ENCODE measurements around the gene LIN28B. TPM values are rescaled to one million over a fixed set of nuclear protein-coding genes. Genes with fewer than 3 reads are reported as not detected.

Gene LIN28B
- total and polyA plus RNA-seq, 2 experiments from 2014 or later: 35.3 to 96.4 TPM

DNA sequence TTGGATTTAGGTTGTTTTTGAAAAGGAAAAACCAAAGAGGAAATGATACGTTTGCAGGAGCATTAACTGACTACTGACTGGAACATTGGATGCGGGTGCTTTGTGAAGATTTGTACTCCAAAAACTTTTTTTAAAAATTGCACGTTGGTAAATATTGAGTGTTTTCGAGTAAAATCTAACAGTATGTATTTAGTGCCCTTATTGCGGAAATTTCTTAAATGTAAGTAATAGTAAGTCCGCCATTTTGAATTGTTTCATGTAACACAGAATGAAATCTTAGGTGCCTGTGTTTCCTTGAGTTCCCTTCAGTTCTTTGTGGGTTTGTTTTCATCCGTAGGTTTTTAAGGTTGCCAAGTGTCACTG lies 15.2 kb upstream of the LIN28B start:
- no peak overlapping the region; the same call in 1 of the 2 replicates for H2AFZ ChIP-seq
- H3K4me1 Mint-ChIP-seq: peaks cover 29% of the 10 kb centered on the region

More for the DNA sequence above, 15.2 kb upstream of the LIN28B start:
- H3K27me3 Mint-ChIP-seq (ENCODE audit: insufficient read depth, low read depth, poor library complexity): peaks cover 9% of the 10 kb centered on the region
- H3K4me2 ChIP-seq: peak overlapping the region; percentile 73
- no peaks in the 10 kb centered on the region for H3K9me2 ChIP-seq (ENCODE audit: insufficient read depth)
- H3K36me3 ChIP-seq (ENCODE audit: insufficient read depth): no peaks in the 10 kb centered on the region
- H3K79me2 ChIP-seq (replicated peaks; ENCODE audit: insufficient read depth): peaks cover 48% of the 10 kb centered on the region
- no peaks in the 10 kb centered on the region for H3F3A ChIP-seq (replicated peaks; ENCODE audit: low read depth)
- peak overlapping the region; percentile 80; the same call in 1 of the 2 replicates for H3K27ac ChIP-seq (ENCODE audit: low read depth)
- peaks cover 13% of the 10 kb centered on the region for H3K4me1 ChIP-seq (ENCODE audit: insufficient read depth)
- no peaks in the 10 kb centered on the region for H4K20me1 ChIP-seq (replicated peaks; ENCODE audit: insufficient read depth)
- ATAC-seq (no peak), DNase-seq (ENCODE audit: low spot score) (peak; percentile 57)
- TF ChIP-seq, protein P1, sequence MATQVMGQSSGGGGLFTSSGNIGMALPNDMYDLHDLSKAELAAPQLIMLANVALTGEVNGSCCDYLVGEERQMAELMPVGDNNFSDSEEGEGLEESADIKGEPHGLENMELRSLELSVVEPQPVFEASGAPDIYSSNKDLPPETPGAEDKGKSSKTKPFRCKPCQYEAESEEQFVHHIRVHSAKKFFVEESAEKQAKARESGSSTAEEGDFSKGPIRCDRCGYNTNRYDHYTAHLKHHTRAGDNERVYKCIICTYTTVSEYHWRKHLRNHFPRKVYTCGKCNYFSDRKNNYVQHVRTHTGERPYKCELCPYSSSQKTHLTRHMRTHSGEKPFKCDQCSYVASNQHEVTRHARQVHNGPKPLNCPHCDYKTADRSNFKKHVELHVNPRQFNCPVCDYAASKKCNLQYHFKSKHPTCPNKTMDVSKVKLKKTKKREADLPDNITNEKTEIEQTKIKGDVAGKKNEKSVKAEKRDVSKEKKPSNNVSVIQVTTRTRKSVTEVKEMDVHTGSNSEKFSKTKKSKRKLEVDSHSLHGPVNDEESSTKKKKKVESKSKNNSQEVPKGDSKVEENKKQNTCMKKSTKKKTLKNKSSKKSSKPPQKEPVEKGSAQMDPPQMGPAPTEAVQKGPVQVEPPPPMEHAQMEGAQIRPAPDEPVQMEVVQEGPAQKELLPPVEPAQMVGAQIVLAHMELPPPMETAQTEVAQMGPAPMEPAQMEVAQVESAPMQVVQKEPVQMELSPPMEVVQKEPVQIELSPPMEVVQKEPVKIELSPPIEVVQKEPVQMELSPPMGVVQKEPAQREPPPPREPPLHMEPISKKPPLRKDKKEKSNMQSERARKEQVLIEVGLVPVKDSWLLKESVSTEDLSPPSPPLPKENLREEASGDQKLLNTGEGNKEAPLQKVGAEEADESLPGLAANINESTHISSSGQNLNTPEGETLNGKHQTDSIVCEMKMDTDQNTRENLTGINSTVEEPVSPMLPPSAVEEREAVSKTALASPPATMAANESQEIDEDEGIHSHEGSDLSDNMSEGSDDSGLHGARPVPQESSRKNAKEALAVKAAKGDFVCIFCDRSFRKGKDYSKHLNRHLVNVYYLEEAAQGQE (IDR thresholded peaks at IDR 0.05; ENCODE audit: unreplicated experiment): no peak
- TF ChIP-seq JUNB (IDR thresholded peaks at IDR 0.05; ENCODE audit: unreplicated experiment) (no peak), STAT1 (IDR thresholded peaks at IDR 0.05; ENCODE audit: unreplicated experiment) (no peak), EZH2phosphoT487 (IDR thresholded peaks at IDR 0.05; ENCODE audit: unreplicated experiment) (no peak), ZNF331 (CRISPR knock-in tag; IDR thresholded peaks at IDR 0.05; ENCODE audit: low read depth) (no peak), EZH2 (IDR thresholded peaks at IDR 0.05; ENCODE audit: low read depth, unreplicated experiment) (no peak), NANOG (IDR thresholded peaks at IDR 0.05; ENCODE audit: borderline replicate concordance) (no peak), POLR2AphosphoS5 (IDR thresholded peaks at IDR 0.05; ENCODE audit: low read depth) (no peak), ZNF114 (CRISPR knock-in tag; IDR thresholded peaks at IDR 0.05) (no peak), CREB1 (CRISPR knock-in tag; IDR thresholded peaks at IDR 0.05; ENCODE audit: low read depth) (no peak)
- TF ChIP-seq, protein P2, sequence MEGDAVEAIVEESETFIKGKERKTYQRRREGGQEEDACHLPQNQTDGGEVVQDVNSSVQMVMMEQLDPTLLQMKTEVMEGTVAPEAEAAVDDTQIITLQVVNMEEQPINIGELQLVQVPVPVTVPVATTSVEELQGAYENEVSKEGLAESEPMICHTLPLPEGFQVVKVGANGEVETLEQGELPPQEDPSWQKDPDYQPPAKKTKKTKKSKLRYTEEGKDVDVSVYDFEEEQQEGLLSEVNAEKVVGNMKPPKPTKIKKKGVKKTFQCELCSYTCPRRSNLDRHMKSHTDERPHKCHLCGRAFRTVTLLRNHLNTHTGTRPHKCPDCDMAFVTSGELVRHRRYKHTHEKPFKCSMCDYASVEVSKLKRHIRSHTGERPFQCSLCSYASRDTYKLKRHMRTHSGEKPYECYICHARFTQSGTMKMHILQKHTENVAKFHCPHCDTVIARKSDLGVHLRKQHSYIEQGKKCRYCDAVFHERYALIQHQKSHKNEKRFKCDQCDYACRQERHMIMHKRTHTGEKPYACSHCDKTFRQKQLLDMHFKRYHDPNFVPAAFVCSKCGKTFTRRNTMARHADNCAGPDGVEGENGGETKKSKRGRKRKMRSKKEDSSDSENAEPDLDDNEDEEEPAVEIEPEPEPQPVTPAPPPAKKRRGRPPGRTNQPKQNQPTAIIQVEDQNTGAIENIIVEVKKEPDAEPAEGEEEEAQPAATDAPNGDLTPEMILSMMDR (conservative IDR thresholded peaks at IDR 0.05; ENCODE audit: low read depth in 2 of 2): no peak
- TF ChIP-seq, protein P3, sequence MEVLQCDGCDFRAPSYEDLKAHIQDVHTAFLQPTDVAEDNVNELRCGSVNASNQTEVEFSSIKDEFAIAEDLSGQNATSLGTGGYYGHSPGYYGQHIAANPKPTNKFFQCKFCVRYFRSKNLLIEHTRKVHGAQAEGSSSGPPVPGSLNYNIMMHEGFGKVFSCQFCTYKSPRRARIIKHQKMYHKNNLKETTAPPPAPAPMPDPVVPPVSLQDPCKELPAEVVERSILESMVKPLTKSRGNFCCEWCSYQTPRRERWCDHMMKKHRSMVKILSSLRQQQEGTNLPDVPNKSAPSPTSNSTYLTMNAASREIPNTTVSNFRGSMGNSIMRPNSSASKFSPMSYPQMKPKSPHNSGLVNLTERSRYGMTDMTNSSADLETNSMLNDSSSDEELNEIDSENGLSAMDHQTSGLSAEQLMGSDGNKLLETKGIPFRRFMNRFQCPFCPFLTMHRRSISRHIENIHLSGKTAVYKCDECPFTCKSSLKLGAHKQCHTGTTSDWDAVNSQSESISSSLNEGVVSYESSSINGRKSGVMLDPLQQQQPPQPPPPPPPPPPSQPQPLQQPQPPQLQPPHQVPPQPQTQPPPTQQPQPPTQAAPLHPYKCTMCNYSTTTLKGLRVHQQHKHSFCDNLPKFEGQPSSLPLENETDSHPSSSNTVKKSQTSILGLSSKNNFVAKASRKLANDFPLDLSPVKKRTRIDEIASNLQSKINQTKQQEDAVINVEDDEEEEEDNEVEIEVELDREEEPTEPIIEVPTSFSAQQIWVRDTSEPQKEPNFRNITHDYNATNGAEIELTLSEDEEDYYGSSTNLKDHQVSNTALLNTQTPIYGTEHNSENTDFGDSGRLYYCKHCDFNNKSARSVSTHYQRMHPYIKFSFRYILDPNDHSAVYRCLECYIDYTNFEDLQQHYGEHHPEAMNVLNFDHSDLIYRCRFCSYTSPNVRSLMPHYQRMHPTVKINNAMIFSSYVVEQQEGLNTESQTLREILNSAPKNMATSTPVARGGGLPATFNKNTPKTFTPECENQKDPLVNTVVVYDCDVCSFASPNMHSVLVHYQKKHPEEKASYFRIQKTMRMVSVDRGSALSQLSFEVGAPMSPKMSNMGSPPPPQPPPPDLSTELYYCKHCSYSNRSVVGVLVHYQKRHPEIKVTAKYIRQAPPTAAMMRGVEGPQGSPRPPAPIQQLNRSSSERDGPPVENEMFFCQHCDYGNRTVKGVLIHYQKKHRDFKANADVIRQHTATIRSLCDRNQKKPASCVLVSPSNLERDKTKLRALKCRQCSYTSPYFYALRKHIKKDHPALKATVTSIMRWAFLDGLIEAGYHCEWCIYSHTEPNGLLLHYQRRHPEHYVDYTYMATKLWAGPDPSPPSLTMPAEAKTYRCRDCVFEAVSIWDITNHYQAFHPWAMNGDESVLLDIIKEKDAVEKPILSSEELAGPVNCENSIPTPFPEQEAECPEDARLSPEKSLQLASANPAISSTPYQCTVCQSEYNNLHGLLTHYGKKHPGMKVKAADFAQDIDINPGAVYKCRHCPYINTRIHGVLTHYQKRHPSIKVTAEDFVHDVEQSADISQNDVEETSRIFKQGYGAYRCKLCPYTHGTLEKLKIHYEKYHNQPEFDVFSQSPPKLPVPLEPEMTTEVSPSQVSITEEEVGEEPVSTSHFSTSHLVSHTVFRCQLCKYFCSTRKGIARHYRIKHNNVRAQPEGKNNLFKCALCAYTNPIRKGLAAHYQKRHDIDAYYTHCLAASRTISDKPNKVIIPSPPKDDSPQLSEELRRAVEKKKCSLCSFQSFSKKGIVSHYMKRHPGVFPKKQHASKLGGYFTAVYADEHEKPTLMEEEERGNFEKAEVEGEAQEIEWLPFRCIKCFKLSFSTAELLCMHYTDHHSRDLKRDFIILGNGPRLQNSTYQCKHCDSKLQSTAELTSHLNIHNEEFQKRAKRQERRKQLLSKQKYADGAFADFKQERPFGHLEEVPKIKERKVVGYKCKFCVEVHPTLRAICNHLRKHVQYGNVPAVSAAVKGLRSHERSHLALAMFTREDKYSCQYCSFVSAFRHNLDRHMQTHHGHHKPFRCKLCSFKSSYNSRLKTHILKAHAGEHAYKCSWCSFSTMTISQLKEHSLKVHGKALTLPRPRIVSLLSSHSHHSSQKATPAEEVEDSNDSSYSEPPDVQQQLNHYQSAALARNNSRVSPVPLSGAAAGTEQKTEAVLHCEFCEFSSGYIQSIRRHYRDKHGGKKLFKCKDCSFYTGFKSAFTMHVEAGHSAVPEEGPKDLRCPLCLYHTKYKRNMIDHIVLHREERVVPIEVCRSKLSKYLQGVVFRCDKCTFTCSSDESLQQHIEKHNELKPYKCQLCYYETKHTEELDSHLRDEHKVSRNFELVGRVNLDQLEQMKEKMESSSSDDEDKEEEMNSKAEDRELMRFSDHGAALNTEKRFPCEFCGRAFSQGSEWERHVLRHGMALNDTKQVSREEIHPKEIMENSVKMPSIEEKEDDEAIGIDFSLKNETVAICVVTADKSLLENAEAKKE (CRISPR knock-in tag; IDR thresholded peaks at IDR 0.05): no peak
- TF ChIP-seq, protein P4, sequence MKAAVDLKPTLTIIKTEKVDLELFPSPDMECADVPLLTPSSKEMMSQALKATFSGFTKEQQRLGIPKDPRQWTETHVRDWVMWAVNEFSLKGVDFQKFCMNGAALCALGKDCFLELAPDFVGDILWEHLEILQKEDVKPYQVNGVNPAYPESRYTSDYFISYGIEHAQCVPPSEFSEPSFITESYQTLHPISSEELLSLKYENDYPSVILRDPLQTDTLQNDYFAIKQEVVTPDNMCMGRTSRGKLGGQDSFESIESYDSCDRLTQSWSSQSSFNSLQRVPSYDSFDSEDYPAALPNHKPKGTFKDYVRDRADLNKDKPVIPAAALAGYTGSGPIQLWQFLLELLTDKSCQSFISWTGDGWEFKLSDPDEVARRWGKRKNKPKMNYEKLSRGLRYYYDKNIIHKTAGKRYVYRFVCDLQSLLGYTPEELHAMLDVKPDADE (IDR thresholded peaks at IDR 0.05): no peak
- H3K27ac Mint-ChIP-seq: peak overlapping the region; percentile 98
- no peaks in the 10 kb centered on the region for H3K9me3 Mint-ChIP-seq
- no peaks in the 10 kb centered on the region for H3K27me3 ChIP-seq (ENCODE audit: insufficient read depth)
- H3K4me3 Mint-ChIP-seq: peak overlapping the region; percentile 95
- H3K36me3 Mint-ChIP-seq (ENCODE audit: low read depth): peaks cover 8% of the 10 kb centered on the region; the same call in 2 of the 3 replicates
- H3K4me3 ChIP-seq: peak overlapping the region; percentile 56
